GM21576 (cell line): Measurements from ENCODE around the gene ADAP1.
"Not testable (repeated sequence)": the region's sequence is repeated elsewhere in the genome, so short reads cannot be mapped to it uniquely, and the experiment has no call there.

Source experiments
- ATAC-seq: cut with Tn5 transposase; IDR thresholded peaks from one replicate; pipeline ENCODE4 v1.9.1; 2021; ENCODE audit warnings: mild to moderate bottlenecking, moderate library complexity; ENCODE audit not compliant: unreplicated experiment

The ADAP1 gene

DNA sequence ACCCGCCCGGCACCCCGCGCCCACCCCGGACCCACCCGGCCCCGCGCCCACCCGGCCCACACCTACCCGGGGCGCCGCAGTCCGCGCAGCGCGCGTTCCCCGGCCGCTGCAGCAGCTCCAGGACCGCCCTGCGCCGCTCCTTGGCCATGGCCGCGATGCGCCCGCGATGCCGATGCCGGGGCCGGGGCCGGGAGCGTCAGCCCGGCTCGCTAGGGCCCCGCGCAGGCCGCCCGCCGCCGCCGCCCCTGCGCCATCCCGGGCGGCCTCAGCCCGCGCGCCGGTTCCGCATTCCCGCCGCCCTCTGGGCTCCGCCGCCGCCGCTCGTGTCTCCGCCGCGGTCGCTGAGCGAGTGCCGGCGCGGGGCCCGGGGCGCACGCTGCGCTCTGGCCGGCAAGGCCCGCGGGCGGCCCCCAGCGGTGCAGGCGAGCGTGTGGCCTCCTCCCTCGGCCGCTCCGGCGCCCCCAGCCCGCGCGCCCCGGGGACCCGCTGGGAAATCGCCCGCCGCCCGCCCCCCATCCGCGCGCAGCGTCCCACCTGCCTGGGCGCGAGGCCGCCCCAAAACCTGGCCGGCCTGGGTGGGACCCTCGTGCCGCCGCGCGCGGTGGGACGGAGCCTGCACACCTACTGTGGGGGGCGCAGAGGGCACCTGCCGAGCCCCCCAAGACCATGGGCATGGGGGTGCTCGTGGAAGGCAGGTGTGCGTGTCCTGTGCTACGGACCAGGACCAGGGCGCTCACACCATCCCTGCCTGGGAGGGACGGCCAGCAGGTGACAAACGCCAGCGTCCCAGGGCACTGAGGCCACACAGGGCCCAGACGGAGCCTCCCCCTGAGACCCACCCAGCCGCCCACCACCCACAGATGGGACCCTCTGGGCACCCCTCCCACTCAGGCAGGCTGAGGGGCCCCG lies at the start of gene ADAP1:
TSS of gene ADAP1 (minus strand) at position 351 of the 909 bp plus-strand sequence. CDS start at position 148, 203 bp downstream.
- peak; percentile 56 for ATAC-seq

- ATAC-seq: not testable (repeated sequence)
Observed at GRCh38 chr7:1002445-1002844, 48.0 kb upstream of the ADAP1 start.

GRCh38 chr7:1002026-1002425 lies 47.5 kb upstream of the ADAP1 start:
- ATAC-seq: not testable (repeated sequence)

DNA sequence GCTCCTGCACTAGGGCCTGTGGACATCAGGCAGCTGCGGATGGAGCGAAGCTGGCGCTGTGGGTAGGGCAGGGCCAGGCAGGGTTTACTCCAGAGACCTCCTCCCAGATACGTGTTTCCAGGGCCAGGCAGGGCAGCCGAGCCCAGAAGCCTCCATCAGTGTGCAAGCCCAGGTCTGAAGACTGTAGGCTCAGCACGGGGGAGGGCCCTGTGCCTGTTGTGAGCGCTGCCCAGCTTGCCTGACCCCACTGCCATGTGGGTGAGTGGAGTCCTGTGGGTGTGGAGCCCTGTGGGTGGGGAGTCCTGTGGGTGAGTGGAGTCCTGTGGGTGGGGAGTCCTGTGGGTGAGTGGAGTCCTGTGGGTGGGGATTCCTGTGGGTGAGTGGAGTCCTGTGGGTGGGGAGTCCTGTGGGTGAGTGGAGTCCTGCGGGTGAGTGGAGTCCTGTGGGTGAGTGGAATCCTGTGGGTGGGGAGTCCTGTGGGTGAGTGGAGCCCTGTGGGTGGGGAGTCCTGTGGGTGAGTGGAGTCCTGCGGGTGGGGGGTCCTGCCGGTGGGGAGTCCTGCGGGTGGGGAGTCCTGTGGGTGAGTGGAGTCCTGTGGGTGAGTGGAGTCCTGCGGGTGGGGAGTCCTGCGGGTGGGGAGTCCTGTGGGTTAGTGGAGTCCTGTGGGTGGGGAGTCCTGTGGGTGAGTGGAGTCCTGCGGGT lies 46.7 kb upstream of the ADAP1 start:
- not testable (repeated sequence) for ATAC-seq

- no peak for ATAC-seq
Observed at GRCh38 chr7:999941-1000935, 45.8 kb upstream of the ADAP1 start.

GRCh38 chr7:999149-999879 lies 44.8 kb upstream of the ADAP1 start:
- no peak for ATAC-seq

DNA sequence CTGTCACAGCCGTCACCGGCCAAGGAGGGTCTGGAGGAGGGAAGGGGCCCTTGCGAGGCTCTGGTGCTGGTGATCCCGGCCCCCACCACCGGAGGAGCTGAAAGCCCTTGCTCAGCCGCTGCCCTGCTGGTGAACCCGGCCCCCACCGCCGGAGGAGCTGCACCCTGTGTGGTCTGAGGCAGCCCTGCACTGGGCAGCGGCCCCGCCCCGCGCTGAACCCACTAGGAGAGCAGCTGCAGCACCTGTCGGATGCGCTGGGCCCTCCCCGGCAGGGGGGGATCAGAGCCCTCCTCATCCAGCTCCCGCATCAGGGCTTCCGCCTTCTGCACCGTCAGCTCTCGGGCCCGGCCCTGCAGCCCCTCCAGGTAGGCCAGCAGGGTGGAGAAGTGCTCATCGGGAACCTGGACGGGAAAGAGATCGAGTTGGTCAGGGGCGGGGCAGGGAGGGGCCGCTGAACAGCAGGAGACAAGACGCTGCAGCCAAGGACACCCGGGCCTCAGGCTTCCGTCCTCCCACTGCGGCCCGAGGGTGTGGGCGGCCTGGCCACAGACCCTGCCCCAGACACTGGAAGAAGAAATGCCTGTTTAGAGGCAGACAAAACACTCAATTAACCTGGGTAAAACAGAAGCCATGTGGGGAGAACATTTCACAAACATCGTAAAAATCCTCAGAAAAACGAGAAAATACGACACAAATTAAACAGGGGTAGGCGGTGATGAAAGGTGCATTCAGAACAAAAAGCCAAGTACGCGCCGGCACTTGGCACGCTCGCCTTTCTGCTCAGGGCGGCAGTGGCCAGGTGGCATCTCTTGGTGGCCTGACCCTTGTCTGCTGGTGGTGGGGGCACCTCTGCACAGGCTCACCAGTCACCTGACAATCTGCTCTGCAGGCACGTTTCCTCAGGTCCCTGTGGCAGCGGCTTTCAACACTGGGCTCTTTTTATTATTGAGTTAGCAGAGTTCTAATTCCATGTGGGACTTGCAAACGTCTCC lies 43.2 kb upstream of the ADAP1 start:
- no peak for ATAC-seq

DNA sequence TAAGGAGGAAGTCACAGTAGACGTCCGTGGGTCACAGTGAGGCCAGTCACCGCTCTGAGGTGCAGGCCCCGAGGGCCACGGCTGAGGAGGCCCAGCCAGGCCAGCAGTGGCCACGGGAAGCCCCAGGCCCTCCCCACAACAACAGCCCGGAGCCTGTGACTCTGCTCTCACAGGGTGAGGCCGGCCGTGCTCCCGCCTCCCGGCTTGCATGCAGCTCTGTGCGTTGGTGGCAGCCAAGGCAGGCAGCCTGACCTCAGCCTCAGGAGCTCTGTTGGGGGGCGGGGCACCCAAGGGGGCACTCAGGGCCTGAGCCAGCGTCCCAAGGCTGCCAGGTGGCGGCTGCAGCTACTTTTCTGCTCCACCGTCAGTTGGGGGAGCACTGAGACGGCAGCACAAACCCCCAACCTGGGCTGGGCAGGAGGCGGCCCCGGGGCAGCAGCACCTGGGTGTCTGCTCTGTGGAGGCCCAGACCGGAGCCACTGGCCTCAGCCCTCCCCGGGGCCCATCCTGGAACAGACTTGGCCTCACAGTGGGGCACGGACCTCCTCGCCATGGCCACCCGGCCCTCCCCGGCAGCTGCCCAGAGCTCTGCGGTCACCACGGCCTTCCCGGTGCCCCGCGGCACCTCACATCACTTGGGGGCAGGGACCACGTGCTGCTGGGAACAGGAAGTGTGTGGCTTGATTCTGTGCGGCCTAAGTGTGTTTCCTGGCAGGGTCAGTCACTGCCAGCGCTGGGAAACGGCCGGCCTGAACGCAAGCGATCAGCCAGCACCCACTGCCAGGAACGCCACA lies 41.8 kb upstream of the ADAP1 start:
- no peak for ATAC-seq

DNA sequence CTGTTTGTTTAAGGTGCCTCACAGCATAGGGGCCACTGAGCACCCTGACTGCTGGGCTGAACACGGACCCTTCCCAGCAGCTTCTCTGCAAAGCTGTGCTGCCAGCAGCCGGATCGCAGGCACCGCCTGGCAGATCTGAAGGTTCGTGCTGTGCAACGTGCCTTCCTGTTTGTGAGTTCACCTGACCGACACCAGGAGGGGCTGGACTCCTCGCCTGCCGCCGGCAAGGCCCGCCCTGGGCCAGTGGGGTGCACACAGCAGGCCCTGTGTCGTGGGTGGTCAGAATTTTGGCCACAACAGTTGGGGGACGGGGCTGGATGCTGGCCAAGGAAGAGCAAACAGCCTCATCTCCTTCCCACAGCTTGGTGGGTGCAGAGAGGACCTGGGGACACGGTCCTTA lies 41.1 kb upstream of the ADAP1 start:
- no peak for ATAC-seq

- ATAC-seq: no peak
Observed at GRCh38 chr7:994592-995308, 40.3 kb upstream of the ADAP1 start.

GRCh38 chr7:992709-993607 lies 38.5 kb upstream of the ADAP1 start:
- ATAC-seq: peak; percentile 83

GRCh38 chr7:991729-992656 lies 37.5 kb upstream of the ADAP1 start:
- ATAC-seq: no peak

DNA sequence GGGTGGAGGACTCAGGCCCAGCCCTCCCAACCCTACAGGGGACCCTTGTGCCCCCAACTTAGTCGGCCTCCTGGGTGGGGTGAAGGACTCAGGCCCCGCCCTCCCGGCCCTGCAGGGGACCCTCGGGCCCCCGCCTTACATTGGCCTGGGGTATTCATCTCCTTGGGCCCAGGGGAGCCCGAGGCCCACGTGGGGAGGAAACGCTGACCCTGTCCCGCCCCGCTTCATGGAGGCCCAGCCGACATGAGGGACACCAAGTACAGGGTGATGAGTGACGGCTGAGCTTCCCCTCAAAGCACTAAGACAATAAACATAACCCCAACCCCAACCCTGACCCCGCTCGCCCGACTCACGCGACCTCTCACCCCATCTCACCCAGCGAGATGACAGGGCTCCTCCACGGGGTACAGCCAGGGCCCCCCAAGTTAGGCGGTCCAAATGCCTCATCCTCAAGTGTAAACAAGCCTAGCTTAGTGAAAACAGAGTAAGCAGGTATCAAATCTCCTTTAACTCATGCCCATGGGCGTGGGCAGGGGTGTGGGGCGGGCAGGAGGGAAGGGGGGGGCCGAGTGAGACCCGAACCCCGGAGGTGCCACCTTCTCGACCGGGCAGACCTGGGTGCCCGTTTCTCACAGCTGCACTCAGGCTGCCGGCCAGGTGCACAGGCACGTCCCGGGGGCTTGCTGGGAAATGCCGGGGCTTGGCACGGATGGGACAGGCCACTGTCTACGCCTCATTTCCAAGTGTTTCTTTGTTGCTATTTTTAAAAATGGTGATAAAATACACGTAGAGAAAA lies 36.7 kb upstream of the ADAP1 start:
- no peak for ATAC-seq

DNA sequence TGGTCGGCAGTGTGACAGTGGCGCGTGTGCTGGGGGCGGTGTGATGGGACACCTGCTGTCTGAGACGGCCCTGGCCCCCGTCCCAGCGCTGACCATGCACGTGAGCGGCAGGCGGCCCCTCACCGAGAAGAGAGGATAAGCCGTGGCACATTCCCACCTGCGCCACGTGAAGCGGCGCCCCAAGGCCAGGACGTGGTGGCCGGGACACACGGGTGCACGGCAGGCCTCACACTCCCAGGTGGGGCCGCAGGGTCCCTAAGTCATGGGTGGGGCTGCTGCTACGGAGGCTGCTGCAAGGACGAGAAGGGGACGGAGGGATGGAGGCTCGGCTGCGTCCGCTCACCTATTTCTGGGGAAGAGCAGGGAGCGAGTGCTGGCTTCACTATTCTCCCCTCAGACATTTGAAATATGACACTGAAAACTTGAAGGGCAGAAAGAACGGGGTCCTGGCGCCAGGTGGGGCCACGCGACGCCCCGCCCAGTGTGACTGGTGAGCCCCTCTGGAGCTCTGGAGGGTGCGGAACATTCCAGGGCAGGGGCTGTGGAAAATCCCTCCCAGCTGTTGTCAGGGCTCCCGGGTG lies 36.0 kb upstream of the ADAP1 start:
- ATAC-seq: no peak
